Measurements from ENCODE around the gene TLCD4. TPM values are rescaled to one million over a fixed set of nuclear protein-coding genes. Genes with fewer than 3 reads are reported as not detected.

The TLCD4 gene
- total and polyA plus RNA-seq, 11 donors: 13.0 to 82.7 (median 53.0) TPM

DNA sequence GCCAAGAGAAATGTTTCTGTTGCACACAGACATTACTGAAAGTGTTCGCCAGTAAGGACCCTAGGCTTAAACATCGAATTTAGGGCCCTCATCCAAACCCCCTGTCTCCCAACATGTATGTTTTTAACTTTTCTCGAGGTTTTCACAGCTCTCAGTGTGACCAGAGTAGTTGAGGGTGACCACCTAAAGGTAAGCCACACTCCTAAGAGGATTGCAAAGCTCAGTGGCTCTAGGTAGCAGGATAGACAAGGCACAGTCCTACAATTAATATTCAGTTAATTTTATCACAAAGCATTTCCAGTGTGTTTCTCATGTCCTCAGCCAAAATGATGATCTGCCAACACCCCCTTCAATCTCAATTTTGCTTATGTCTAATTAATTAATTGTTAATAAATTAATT, 43.7 kb upstream of the TLCD4 start:
- TF ChIP-seq POLR2A (IDR thresholded peaks at IDR 0.05): no peak
- TF ChIP-seq, protein P1, sequence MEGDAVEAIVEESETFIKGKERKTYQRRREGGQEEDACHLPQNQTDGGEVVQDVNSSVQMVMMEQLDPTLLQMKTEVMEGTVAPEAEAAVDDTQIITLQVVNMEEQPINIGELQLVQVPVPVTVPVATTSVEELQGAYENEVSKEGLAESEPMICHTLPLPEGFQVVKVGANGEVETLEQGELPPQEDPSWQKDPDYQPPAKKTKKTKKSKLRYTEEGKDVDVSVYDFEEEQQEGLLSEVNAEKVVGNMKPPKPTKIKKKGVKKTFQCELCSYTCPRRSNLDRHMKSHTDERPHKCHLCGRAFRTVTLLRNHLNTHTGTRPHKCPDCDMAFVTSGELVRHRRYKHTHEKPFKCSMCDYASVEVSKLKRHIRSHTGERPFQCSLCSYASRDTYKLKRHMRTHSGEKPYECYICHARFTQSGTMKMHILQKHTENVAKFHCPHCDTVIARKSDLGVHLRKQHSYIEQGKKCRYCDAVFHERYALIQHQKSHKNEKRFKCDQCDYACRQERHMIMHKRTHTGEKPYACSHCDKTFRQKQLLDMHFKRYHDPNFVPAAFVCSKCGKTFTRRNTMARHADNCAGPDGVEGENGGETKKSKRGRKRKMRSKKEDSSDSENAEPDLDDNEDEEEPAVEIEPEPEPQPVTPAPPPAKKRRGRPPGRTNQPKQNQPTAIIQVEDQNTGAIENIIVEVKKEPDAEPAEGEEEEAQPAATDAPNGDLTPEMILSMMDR (IDR thresholded peaks at IDR 0.05): no peak
- peaks cover 0 to 4% (median 0%) of the 10 kb centered on the region in 9 donors for H3K27me3 ChIP-seq
- peaks cover 0 to 17% (median 8%) of the 10 kb centered on the region in 12 donors for H3K4me1 ChIP-seq
- no peaks in the 10 kb centered on the region for H3K9me3 ChIP-seq
- intact Hi-C loops (cut with DNase I): loop anchor here in 7 of 10 donors (2.0 to 5.0 kb wide), 5 partner anchors 43 to 161 kb away; partner anchors contain the start of genes RWDD3 (in 5 of the 7) and TLCD4 (in 1 of the 7)
- no peak for ATAC-seq
- peaks cover 0 to 6% (median 0%) of the 10 kb centered on the region in 9 donors for H3K36me3 ChIP-seq
- peak overlapping the region; percentile 85 to 98 (median 93) for H3K27ac ChIP-seq
- no peak for DNase-seq
- peak overlapping the region; percentile 65 to 90 (median 69) for H3K4me3 ChIP-seq
- 14 to 27% (median 21%) methylated on average over 3 of the region's 3 CpGs for WGBS, 4 donors

DNA sequence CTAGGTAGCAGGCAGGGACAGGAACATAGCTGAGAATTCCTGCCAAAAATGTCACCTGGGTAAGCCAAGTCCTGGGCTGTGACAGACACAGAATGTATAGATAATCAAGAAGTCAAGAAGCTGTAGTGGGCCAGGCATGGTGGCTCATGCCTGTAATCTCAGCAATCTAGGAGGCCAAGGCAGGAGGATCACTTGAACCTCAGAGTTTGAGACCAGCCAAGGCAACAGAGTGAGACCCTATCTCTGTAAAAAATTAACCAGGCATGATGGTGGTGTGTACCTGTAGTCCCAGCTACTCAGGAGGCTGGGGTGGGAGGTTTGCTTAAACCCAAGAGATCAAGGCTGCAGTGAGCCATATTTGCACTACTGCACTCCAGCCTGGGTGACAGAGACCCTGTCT, 41.1 kb upstream of the TLCD4 start:
- intact Hi-C loops (cut with DNase I): no loop called here
- Histone ChIP-seq H3K27ac (no peak overlapping the region), H3K4me3 (no peak overlapping the region), H3K9me3 (no peaks in the 10 kb centered on the region), H3K36me3 (peaks cover 0 to 2% (median 0%) of the 10 kb centered on the region in 9 donors), H3K4me1 (peaks cover 0 to 17% (median 8%) of the 10 kb centered on the region in 12 donors), H3K27me3 (peaks cover 0 to 4% (median 0%) of the 10 kb centered on the region in 9 donors)
- TF ChIP-seq, protein P1 (IDR thresholded peaks at IDR 0.05): no peak
- TF ChIP-seq POLR2A (IDR thresholded peaks at IDR 0.05): no peak
- ATAC-seq: no peak
- DNase-seq: no peak

DNA sequence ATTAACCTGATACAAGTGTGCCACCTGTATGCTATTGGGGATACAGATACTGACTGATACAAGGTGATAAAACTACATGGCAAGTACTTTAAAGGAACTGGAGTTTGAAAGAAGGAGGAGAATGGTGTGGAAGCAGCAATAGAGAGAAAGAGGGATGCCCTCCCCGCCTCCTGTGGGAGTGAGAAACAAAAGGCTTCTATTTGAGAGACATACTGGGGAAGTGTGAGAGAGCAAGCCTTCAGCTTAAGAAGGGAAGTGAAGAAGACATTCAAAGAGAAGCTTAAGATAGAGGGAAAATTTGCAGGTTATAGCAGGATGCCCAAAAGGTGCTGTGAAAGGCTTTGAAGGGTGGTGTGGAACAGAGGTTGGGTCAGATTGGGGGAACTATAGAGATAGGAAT, 36.7 kb upstream of the TLCD4 start:
- 80 to 87% (median 85%) methylated on average over 1 of the region's 1 CpG for WGBS, 4 donors
- Histone ChIP-seq H3K27me3 (peaks cover 0 to 4% (median 0%) of the 10 kb centered on the region in 9 donors), H3K4me3 (no peak overlapping the region), H3K27ac (no peak overlapping the region), H3K36me3 (no peaks in the 10 kb centered on the region), H3K4me1 (peaks cover 0 to 9% (median 0%) of the 10 kb centered on the region in 12 donors), H3K9me3 (no peaks in the 10 kb centered on the region)
- ATAC-seq (no peak), DNase-seq (no peak)
- TF ChIP-seq POLR2A (IDR thresholded peaks at IDR 0.05): no peak
- TF ChIP-seq, protein P1 (IDR thresholded peaks at IDR 0.05): no peak
- intact Hi-C loops (cut with DNase I): loop anchor here in 2 of 10 donors (5.0 kb wide), 2 partner anchors 37 to 152 kb away; partner anchors contain the start of genes RWDD3 (in 1 of the 2) and TLCD4 (in 1 of the 2)

DNA sequence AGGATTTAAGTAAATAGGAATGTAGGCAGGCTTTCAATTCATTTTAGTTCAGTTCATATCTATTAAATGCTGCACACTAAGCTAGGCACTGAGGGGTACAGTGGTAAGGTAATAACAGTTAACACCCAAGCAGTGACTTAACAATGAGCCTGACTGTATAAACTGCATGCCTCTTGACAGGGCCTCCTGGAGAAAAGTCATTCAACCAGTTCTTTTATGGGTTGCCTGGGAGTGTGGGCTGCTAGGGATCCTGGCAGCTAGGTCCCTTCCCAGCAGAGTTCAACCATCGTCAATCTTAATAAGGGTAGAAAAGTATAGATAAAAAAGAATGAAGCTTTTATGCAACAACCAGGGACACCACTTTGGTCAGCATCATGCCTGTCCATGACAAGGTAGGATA, 36.3 kb upstream of the TLCD4 start:
- Histone ChIP-seq H3K4me1 (peaks cover 0 to 9% (median 0%) of the 10 kb centered on the region in 12 donors), H3K27ac (no peak overlapping the region), H3K9me3 (no peaks in the 10 kb centered on the region), H3K36me3 (no peaks in the 10 kb centered on the region), H3K27me3 (peaks cover 0 to 4% (median 0%) of the 10 kb centered on the region in 9 donors), H3K4me3 (no peak overlapping the region)
- WGBS, 4 donors: 66 to 75% (median 71%) methylated on average over 1 of the region's 1 CpG
- intact Hi-C loops (cut with DNase I): loop anchor here in 2 of 10 donors (5.0 kb wide), 2 partner anchors 36 to 151 kb away; partner anchors contain the start of genes RWDD3 (in 1 of the 2) and TLCD4 (in 1 of the 2)
- ATAC-seq: no peak
- no peak for TF ChIP-seq POLR2A (IDR thresholded peaks at IDR 0.05)
- TF ChIP-seq, protein P1 (IDR thresholded peaks at IDR 0.05): no peak
- no peak for DNase-seq

Data from heart left ventricle (tissue), 16 donors.